ENCODE measurements around the gene TARP.

The TARP gene

GRCh38 chr7:38211940-38212339 is 61.5 kb downstream of the TARP start:
- no peak for DNase-seq

GRCh38 chr7:38211486-38211885 is 62.0 kb downstream of the TARP start:
- DNase-seq, result no peak

Measured in left hindlimb (tissue), 1 donor.